Stimulated activated naive CD8-positive, alpha-beta T cell treated with anti-CD3 and anti-CD28 coated beads, Interleukin-15, amount 100 ng/mL, for 72 hours (primary cell): Measurements from ENCODE around the gene SLC9A3.

Experiments used
- ATAC-seq: fragments of 150-1000 bp; cut with Tn5 transposase; 2 replicates; pipeline ENCODE4 v1.10.0; 2021; ENCODE audit warnings: mild to moderate bottlenecking, moderate library complexity
- DNase-seq, 2 donors: peaks; one replicate each; pipeline ENCODE4 v3.0.0; 2021 to 2022
- H3K27ac Mint-ChIP-seq, 2 donors: one replicate each; pipeline ENCODE4 v1.8.0; 2022; ENCODE audit warnings: mild to moderate bottlenecking in 2 of 2, mixed read lengths in 2 of 2, moderate library complexity in 2 of 2
- H3K27me3 Mint-ChIP-seq: one replicate; pipeline ENCODE4 v1.8.0; 2022; ENCODE audit warnings: mixed read lengths
- H3K4me1 Mint-ChIP-seq: one replicate; pipeline ENCODE4 v1.8.0; 2022; ENCODE audit warnings: mild to moderate bottlenecking, mixed read lengths
- H3K4me3 Mint-ChIP-seq, 2 donors: one replicate each; pipeline ENCODE4 v1.8.0; 2022; ENCODE audit warnings: mild to moderate bottlenecking in 2 of 2, mixed read lengths in 2 of 2, moderate library complexity in 1 of 2
- H3K9me3 Mint-ChIP-seq, 2 donors: one replicate each; pipeline ENCODE4 v1.8.0; 2022; ENCODE audit warnings: mixed read lengths in 2 of 2

The SLC9A3 gene

DNA sequence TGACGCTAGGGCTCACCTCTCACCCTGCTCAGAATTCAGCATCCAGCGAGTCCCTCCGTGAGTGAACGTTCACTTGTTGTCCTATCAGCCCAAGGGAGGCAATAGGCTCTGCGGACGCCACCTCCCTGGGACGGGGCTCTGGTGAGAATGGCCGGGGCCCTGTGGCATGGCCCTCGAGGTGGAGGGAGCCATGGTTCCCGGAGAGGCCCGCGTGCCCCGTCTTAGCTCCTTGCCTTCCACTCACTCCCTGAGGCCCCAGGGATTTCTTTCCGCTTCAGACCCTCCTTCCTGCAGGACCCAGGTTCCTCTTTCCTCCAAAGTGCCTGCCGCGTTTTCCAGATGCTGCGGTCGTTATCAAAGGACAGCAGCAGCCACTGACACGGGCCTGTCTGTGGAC lies 59.8 kb downstream of the SLC9A3 start:
- ATAC-seq (peak; percentile 8), DNase-seq (no peak)
- Mint-ChIP-seq H3K4me1 (peaks cover 70% of the 10 kb centered on the region), H3K27me3 (no peaks in the 10 kb centered on the region), H3K27ac (peak overlapping the region in 1 of 2 donors; percentile 80), H3K4me3 (peak overlapping the region; percentile 57 to 63), H3K9me3 (no peaks in the 10 kb centered on the region)

DNA sequence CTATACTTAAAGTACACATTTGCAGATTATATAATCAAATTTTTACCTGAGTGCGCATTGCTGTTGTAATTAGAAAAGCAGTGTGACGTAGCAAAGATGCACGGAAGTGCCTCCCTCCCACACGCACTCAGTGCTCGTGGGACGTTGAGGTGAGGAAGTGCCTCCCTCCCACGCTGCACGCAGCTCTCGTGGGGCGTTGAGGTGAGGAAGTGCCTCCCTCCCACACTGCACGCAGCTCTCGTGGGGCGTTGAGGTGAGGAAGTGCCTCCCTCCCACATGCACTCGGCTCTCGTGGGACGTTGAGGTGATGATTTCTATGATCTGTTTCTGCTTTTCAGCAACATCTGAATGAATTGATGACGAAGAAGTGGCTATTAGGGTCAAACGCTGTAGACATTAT lies 60.3 kb downstream of the SLC9A3 start:
- peak; percentile 69 for ATAC-seq

DNA sequence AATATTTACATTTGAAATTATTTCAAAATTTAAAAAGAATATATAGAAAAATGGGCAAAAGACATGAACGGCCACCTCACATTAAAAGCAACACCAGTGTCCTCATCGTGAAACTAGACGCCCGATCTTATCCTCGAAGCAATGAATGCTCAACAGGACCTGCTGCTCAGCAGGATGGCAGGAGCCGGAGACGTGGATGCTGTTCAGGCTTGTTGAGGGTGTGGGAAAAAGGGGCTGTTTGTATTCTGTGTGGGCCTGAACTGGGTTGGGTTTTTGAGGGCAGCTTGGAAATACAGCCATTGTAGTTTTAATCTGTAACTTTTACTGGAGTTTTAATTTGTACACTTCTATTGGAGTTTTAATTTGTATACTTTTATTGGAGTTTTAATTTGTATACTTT lies 60.9 kb downstream of the SLC9A3 start:
- H3K27me3 Mint-ChIP-seq, result no peaks in the 10 kb centered on the region
- H3K9me3 Mint-ChIP-seq, result no peaks in the 10 kb centered on the region
- H3K4me1 Mint-ChIP-seq, result peaks cover 71% of the 10 kb centered on the region
- H3K27ac Mint-ChIP-seq, result no peak overlapping the region
- DNase-seq (no peak), ATAC-seq (no peak)
- peak overlapping the region; percentile 11 to 66 for H3K4me3 Mint-ChIP-seq

More for the DNA sequence above, 60.3 kb downstream of the SLC9A3 start:
- H3K4me3 Mint-ChIP-seq, result peak overlapping the region; percentile 57 to 63
- peak overlapping the region; percentile 71 to 80 for H3K27ac Mint-ChIP-seq
- H3K9me3 Mint-ChIP-seq, result no peaks in the 10 kb centered on the region
- H3K4me1 Mint-ChIP-seq, result peaks cover 70% of the 10 kb centered on the region
- no peaks in the 10 kb centered on the region for H3K27me3 Mint-ChIP-seq
- DNase-seq, result peak; percentile 54 to 69

DNA sequence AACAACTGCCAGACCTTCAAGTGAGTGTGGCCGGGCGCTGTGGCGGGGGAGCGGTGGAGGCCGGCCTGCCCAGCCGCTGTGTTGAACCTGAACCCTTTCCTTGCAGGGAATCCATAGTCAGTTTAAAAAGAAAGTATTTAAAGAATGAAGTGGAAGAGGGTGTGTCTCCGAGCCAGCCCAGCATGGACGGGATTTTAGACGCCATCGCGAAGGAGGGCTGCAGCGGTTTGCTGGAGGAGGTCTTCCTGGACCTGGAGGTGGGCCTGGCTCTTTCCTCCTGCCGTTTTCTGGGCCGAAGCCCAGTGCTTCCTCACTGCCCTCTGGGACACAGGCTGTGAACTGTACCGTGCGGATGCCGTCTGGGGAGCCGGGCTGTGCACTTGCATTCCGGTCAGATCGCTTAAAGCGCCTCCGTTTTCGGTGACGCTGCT lies 62.2 kb downstream of the SLC9A3 start:
- DNase-seq, result no peak
- Mint-ChIP-seq H3K27me3 (no peaks in the 10 kb centered on the region), H3K4me1 (peaks cover 83% of the 10 kb centered on the region), H3K4me3 (peak overlapping the region in 1 of 2 donors; percentile 74), H3K9me3 (no peaks in the 10 kb centered on the region), H3K27ac (peak overlapping the region in 1 of 2 donors; percentile 76)
- ATAC-seq, result no peak

DNA sequence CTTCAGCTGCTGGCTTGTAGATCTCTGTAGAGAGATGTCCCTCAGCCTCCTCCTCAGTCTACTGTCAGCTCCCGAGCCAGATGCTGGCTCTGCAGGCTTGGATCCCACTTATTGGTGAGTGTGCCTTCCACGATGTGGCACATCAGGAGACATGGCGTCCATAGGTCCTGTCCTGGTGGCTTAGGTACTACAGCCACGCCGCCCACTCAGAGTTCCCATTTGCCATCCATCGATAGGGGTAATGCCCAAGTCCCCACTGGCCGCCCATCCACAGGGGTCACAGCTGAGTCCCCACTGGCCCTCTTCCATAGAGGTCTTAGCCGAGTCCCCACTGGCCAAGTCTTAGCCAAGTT lies 64.0 kb downstream of the SLC9A3 start:
- no peaks in the 10 kb centered on the region for H3K27me3 Mint-ChIP-seq
- no peaks in the 10 kb centered on the region for H3K9me3 Mint-ChIP-seq
- peak overlapping the region; percentile 62 to 78 for H3K4me3 Mint-ChIP-seq
- DNase-seq, result no peak
- no peak for ATAC-seq
- peak overlapping the region; percentile 95 to 96 for H3K27ac Mint-ChIP-seq
- H3K4me1 Mint-ChIP-seq, result peaks cover 85% of the 10 kb centered on the region

DNA sequence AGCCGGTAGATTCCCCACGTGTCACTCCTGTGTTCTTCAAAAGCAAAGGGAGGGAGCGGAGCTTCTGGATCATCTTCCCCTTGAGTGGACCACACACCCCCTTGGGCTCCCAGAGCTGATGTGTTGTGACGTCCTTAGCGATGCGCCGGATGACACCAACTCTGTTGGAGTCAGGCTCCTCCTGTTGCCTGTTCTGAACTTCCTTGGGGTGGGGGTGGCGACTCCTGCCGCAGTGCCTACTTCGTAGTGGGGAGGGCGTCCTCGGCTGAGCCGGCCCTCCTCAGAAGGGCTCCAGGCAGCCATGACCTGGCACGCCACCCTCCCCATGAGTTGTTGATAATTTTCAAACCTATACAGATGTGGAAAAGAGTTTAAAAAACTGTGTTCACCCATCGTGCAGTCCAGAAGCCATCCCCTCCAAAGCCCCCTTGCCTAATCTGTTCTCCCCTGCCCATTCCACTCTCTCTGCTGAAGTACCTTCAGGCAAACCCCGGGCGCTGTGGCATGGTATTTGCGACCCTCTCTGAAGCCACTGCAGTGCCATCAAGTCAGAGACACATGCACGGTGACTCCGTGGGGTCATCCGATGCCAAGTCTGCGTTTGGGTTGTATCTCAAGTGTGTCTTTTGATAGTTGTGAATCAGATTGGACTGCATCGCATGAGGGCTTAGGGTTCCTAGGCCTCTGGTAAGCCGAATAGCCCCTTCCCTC lies 64.5 kb downstream of the SLC9A3 start:
- Mint-ChIP-seq H3K9me3 (no peaks in the 10 kb centered on the region), H3K27me3 (no peaks in the 10 kb centered on the region), H3K4me3 (peak overlapping the region; percentile 62 to 78), H3K4me1 (peaks cover 84% of the 10 kb centered on the region), H3K27ac (peak overlapping the region; percentile 95 to 96)
- no peak for DNase-seq
- ATAC-seq, result no peak

DNA sequence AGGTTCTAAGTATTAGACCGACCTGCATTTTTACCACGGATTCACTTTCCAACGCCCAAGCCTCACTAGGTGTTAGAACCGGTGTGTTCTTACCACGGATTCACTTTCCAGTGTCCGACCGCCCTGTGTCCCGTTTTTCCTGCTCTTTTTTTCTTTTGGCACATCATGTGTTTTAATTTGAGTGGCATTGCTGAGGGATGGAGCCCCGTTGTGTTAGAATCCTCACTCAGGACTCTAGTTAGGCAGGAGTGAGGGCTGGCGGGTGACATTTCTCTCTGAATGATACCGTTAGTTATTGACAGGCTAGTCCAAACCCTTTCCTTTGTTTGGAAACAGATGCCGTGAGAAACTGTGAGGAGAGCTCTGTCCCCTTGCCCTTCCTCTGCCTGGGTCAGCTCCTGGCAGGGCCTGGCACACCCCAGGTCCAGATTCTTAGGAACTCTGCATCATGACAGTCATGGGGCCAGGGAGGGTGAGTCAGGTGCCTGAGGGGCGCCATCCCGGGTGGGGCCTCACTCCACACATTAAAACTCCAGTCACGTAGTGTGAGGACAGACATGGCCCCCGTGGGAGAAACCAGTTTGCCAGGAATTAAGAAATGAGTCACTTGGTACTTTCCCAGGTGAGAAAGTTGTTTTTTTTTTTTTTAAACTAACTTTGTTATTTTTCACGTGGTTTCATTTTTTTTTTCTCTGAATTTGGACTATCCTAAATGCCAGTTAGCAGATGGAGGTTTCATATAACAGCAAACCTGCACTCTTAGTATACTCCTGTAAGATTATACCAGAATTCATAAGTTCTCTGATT lies 65.5 kb downstream of the SLC9A3 start:
- Mint-ChIP-seq H3K4me1 (peaks cover 82% of the 10 kb centered on the region), H3K9me3 (no peaks in the 10 kb centered on the region), H3K4me3 (peak overlapping the region; percentile 62 to 78), H3K27me3 (no peaks in the 10 kb centered on the region), H3K27ac (peak overlapping the region; percentile 95 to 96)
- peak; percentile 87 for ATAC-seq
- DNase-seq, result peak; percentile 36 to 59

DNA sequence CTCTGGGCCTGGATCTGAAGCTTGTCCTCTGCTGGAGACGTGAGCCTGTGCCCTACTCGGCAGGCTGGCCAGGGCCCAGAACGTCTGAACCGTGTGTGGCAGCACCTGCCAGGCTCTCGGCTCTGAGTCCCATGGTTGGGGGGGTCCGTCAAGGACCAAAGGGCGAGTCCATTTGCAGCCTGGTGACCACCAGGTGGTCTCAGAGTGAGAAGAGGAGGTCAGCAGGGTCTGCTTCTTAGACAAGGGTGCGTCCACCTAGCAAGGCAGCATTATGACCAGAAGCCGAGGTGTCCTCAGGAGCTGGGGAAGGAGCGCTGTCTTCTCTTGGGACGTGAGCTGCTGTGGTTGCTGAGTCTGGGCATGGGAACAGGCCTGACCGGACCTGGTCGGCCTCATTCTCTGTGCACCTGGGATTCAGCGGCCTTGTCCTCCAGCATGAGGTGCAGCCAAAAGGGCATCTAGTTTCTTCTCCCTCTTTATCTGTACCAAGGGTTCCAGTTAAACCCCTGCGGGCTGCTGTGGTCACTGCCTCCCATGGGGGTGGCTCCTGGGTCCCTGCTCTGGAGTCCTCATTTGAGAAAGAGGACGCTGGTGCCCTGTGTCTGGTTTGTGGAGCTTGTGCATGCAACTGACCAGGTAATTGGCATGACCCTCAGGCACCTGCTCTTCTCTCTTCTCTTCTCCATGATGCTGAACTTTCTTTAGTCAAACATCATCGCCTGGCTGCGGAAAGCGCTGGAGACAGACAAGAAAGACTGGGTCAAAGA lies 66.9 kb downstream of the SLC9A3 start:
- no peaks in the 10 kb centered on the region for H3K27me3 Mint-ChIP-seq
- H3K4me3 Mint-ChIP-seq, result no peak overlapping the region
- peaks cover 4 to 9% of the 10 kb centered on the region in 2 donors for H3K9me3 Mint-ChIP-seq
- H3K4me1 Mint-ChIP-seq, result peaks cover 84% of the 10 kb centered on the region
- DNase-seq, result no peak
- peak overlapping the region in 1 of 2 donors; percentile 65 for H3K27ac Mint-ChIP-seq
- ATAC-seq, result no peak

DNA sequence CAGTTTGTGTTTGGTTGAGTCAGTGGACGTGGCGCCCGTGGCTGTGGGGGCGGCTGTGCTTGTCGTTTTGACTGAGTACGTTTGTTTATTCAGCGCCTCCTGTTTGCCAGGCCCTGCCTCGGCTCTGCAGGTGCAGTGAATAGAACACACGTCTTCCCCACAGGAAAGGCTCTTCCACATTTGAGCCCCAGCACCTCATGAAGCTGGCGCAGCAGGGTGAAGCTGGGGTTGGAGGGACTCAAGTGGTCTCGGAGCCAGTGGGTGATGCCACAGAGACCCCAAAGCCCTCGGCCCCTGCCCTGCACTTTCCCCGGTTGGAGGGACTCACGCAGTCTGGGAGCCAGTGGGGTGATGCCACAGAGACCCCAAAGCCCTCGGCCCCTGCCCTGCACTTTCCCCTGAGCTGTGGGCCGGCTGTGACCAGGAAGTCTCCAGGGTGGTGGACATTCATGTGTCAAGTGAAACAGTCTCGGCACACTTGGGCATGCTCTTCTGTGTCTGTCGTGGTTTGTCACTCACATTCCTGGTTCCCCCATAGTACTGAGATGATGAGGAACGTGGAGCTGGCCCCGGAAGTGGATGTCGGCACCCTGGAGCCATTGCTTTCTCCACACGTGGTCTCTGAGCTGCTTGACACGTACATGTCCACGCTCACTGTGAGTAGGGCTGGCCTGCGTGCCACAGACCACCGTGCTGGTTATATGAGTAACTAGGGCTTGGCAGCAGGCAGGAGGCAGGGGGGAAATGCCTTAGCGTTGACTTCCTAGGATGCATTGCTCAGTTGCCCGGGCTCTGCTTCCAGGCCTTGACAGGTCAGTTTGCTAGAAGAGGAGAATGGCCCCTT lies 67.7 kb downstream of the SLC9A3 start:
- Mint-ChIP-seq H3K4me3 (no peak overlapping the region), H3K9me3 (peaks cover 12 to 17% of the 10 kb centered on the region in 2 donors), H3K27me3 (no peaks in the 10 kb centered on the region), H3K27ac (peak overlapping the region; percentile 5 to 65), H3K4me1 (peaks cover 78% of the 10 kb centered on the region)
- ATAC-seq (no peak), DNase-seq (no peak)

DNA sequence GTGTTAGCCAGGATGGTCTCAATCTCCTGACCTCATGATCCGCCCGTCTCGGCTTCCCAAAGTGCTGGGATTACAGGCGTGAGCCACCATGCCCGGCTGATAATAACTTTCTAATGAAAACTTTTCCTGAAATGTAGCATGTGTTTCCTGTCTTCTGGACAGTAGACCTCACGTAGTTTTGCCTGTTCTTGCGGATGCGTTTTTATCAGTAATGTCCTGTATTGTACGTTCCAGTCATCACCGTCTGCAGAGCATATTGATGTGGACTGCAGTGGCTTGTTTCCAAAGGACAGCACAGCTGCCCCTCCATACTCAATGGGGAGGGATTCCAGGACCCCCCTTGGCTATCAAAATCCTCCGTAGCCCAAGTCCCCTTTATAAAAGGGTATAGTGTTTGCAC lies 68.4 kb downstream of the SLC9A3 start:
- no peak for DNase-seq
- peak overlapping the region in 1 of 2 donors; percentile 19 for H3K27ac Mint-ChIP-seq
- H3K9me3 Mint-ChIP-seq, result peaks cover 15 to 20% of the 10 kb centered on the region in 2 donors
- no peak for ATAC-seq
- H3K4me3 Mint-ChIP-seq, result no peak overlapping the region
- H3K27me3 Mint-ChIP-seq, result no peaks in the 10 kb centered on the region
- peaks cover 74% of the 10 kb centered on the region for H3K4me1 Mint-ChIP-seq

DNA sequence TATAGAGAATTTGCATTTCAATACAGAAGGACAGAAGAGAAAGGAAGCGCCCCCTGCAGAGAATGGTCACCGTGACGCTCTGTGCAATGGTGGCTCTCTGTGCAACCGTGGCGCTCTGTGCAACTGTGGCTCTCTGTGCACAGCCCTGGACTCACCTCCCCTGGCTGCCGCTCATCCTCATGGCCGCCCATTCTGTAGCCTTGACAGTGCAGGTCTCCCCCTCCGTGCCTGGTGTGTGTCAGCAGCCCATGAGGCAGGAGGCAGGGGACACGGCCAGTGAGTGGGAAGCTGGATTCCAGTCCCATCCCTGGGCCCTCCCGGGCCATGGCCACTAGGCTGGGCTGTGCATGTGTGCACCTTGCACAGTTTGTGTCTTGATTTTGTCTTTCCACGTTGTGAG lies 69.3 kb downstream of the SLC9A3 start:
- ATAC-seq, result no peak
- H3K27ac Mint-ChIP-seq, result peak overlapping the region in 1 of 2 donors; percentile 14
- H3K4me1 Mint-ChIP-seq, result peaks cover 65% of the 10 kb centered on the region
- DNase-seq, result no peak
- no peaks in the 10 kb centered on the region for H3K27me3 Mint-ChIP-seq
- peaks cover 15 to 20% of the 10 kb centered on the region in 2 donors for H3K9me3 Mint-ChIP-seq
- H3K4me3 Mint-ChIP-seq, result no peak overlapping the region

DNA sequence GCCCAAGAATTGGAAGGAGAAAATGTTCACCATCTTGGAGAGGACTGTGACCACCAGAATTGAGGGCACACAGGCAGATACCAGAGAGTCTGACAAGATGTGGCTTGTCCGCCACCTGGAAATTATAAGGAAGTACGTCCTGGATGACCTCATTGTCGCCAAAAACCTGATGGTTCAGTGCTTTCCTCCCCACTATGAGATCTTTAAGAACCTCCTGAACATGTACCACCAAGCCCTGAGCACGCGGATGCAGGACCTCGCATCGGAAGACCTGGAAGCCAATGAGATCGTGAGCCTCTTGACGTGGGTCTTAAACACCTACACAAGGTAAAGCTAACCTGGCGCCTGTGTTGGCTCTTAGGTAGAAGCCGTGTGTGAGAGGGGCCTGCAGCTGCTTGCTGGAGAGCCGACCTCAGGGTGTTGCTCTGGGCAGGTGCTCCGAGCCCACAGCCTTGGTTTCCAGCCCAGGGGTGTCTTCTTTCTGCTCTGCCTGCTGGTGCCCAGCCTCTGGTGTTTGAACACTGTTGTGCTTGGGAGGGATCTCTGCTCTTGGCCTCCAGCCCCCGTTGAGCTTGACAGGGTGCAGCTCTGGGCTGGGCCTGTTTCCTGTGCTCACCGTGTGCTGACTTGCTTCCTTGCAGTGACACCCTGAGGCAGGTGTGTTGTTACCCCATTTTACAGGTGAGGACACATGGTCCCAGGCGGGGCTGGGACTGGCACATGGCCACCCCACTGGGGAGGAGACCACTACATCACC lies 70.3 kb downstream of the SLC9A3 start:
- Mint-ChIP-seq H3K4me3 (peak overlapping the region in 1 of 2 donors; percentile 48), H3K9me3 (peaks cover 15 to 20% of the 10 kb centered on the region in 2 donors), H3K27ac (peak overlapping the region; percentile 28 to 60), H3K27me3 (no peaks in the 10 kb centered on the region), H3K4me1 (peaks cover 55% of the 10 kb centered on the region)
- DNase-seq (no peak), ATAC-seq (no peak)

DNA sequence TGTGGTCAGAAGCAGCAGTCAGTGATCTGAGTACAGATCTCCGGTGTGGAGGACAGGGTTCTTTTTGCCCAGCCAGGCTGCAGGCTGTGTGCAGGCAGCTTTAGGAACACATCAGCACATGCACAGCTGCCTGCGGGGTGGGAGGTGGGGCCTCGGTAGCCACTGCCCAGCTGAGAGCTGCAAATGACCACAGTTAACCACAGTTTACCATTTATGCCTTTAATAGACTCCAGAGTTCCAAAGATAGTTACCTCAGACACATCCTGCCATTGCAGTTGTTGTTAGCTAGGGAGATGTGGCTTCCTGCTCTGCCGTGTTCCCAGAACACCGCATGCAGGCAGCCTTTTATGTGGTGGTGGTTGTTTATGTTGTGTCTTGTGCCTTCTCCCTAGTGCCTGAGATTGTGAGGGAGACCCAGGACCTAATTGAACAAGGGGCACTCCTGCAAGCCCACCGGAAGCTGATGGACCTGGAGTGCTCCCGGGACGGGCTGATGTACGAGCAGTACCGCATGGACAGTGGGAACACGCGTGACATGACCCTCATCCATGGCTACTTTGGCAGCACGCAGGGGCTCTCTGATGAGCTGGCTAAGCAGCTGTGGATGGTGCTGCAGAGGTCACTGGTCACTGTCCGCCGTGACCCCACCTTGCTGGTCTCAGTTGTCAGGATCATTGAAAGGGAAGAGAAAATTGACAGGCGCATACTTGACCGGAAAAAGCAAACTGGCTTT lies 71.1 kb downstream of the SLC9A3 start:
- ATAC-seq (no peak), DNase-seq (no peak)
- peak overlapping the region in 1 of 2 donors; percentile 30 for H3K4me3 Mint-ChIP-seq
- H3K27me3 Mint-ChIP-seq, result no peaks in the 10 kb centered on the region
- peaks cover 15 to 20% of the 10 kb centered on the region in 2 donors for H3K9me3 Mint-ChIP-seq
- H3K27ac Mint-ChIP-seq, result peak overlapping the region in 1 of 2 donors; percentile 48
- H3K4me1 Mint-ChIP-seq, result peaks cover 55% of the 10 kb centered on the region
